T-helper 2 cell treated with Interferon-gamma antibody and Interleukin-4, amounts not matched to agents 100 ng/mL and 5 ng/mL, for 36 hours (primary cell): Measurements from ENCODE around the gene ERMP1. TPM values are rescaled to one million over a fixed set of nuclear protein-coding genes. Genes with fewer than 3 reads are reported as not detected.
"Not testable (repeated sequence)": the region's sequence is repeated elsewhere in the genome, so short reads cannot be mapped to it uniquely, and the experiment has no call there.

Experiments used
- intact Hi-C: fragments of 100-400 bp; cut with micrococcal nuclease; formaldehyde crosslinking; loops from one replicate; pipeline ENCODE4 v1.15.1; 2023
- total RNA-seq: library from RNA; stranded (reverse); gene quantifications from 2 replicates; pipeline ENCODE4 v1.2.3, GENCODE V29; 2022

ERMP1 gene
- total RNA-seq, 1 donor from 2014 or later = 37.6 TPM

DNA sequence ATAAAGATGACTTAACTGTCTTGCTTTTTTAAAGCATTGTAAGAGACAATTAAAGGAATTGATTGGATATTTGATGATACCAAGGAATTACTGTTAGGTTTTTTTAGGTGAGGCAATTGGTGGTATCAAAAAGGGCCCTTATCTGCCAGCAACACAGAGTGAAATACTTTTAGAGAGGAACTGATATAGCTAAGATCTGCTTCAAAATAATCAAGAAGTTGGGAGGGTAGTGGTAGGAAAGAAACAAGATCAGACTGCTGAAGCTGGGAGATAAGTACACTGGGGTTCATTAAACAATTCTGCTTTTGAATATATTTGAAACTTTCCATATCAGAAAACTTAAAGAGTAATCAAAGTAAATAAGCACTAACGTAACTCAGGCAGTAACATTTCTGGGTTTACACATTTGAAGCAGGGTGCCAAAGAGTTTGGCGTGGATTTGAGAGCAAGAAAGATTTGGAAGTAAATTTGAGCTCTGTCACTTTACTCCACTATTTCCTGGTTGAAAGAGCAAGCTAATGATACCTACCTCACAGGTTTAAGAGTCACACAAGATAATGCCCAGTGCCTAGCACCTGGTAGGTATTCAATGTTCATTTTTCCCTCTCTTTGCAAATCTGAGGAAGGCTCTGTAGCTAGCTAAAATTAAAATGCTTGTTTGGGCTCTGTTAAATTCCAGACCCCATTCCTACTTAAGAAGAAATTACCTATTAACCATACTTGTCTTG is 6.9 kb downstream of the ERMP1 start:
- intact Hi-C loops = no loop called here

DNA sequence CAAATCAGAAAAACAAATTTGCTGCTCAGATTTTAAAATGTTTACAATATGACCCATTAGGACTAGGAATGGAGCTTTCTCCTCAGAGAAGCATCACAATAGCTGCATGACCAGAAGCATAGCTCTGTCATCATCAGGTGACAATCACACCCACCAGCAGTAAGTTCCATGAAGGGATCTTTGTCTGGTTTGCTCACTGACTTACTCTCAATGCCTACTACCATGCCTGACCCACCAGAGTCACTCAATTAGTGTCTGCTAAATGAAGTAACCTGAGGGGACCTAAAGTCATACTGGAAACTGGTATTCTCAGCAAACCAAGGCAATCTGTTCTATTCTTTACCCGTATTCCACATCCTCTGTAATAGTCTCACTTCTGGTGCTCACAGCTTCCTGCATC is 7.7 kb downstream of the ERMP1 start:
- intact Hi-C loops = no loop called here

DNA sequence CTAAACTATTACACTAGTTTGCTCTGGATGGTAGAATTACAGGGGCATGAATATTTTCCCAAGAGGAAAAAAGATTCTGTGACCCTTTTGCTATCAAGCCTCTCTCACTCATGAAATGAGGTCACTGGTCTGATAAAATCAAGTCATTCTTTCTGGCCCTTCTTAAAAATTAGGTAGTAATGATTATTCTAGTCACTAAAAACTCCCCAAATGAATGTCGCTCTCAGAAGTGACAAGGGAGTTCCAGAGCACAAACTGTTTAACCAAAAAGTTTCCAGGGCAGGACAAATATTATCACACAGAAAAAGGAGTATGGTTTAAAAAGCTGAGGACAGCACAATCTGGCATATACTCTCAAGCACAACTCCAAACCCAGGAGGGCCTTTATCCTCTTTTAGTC is 12.5 kb downstream of the ERMP1 start:
- intact Hi-C loops = no loop called here

DNA sequence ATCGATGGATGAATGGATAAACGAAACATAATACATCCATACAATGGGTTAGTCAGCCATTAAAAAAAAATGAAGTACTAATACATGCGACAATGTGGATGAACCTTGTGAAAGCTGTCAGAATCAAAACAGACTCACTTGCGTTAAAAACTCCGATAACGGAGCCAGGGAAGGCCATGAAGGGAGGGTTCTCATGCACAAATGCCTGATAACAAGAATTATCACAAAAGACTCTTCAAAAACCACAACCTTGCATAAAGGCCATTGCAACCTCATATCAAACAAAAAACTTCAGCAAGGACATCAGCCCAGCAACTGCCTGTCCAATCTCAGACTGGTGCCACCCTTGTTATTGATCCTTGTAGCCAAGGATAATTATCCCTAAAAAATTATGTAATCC is 13.7 kb downstream of the ERMP1 start:
- intact Hi-C loops = no loop called here

DNA sequence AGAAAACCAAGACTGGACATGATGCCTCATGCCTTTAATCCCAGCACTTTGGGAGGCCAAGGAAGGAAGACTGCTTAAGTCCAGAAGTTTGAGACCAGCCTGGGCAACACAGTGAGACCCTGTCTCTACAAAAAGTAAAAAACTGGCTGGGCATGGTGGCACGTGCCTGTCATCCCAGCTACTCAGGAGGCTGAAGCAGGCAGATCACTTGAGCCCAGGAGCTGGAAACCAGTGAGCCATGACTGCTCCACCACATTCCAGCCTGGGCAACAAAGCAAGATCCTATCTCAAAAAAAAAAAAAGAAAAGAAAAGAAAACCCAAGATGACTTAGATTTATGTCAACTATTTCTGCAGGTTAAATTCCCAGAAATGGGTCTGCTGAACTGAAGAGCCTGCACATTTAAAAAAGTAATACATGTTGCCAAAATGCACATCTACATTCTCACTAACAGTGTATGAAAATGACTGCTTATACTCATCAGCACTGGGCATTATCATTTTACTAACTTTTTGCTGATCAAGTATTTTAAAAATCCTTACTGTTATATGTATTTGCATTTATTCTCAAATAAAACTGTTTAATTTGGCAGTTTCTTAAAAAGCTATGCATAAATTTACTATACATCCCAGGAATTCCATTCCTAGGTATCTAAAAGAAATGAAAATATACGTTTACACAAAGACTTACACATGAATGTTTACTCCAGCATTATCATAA is 14.3 kb downstream of the ERMP1 start:
- intact Hi-C loops = no loop called here

DNA sequence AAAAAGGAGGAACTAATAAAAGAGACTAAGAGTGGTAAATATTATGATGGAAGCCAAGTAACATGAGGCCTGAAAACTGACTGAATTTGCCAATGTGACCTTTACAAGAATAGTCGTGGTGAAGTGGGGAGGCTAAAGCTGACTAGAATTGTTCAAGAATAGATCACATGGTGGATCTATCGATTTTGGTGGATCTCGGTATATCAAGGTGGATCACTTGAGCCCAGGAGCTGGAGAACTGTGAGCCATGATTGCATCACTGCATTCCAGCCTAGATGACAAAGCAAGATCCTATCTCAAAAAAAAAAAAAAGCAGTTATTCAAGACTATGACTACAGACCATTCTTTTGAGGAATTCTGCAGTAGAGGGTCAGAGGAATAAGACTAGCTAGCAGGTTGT is 15.1 kb downstream of the ERMP1 start:
- intact Hi-C loops = no loop called here

DNA sequence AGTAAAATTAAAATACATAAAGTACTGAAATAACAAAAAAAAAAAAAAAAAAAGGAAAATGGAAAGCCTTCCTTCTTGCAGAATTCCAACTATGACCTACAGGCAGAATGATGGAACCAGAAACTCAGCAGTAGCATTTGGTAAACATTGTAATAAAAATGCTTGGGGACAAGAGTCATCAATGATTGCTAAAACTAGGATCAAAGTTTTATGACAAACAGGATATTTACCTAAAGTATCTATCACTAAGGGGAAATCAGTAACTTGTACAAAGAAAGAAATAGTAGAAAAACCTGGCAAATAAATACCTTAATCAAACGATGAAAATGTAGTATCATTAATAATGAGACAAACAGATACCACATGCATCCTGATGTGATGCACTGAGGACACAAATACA is 17.5 kb downstream of the ERMP1 start:
- intact Hi-C loops = no loop called here

DNA sequence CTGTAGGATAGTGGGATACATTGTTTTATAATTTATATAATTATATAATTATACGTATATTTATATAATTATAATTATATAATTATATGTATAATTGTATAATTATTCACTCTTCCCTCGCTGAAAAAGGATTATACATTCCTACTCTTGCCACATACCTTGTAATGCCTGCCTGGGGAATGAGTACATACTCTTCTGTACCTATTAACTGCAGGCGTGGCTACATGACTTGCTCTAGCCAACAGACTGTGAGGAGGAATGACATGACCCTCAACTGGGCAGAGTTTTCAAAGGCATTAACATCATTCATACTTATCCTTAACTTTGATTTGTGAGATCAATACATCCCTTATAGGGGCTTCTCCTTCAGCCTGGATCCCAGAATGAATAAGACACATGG is 19.1 kb downstream of the ERMP1 start:
- intact Hi-C loops = no loop called here

DNA sequence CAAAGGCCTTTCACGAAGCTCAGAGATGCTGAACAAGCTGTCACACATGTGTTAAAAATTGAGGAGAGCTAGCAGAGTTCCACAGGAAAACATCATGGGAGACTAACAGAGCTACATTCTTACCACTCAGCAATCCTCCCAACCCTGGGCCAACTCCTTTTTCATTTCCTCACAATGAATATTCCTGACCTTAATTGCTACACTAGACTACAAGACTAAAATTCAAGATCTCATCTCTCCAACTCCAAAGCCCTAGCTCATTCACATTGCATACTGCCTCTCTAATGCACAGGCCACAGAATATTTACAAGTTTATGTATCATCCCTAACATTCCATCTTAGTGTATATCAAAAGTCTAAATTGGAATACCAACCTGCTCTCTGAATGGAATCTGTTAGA is 21.2 kb downstream of the ERMP1 start:
- intact Hi-C loops = no loop called here

DNA sequence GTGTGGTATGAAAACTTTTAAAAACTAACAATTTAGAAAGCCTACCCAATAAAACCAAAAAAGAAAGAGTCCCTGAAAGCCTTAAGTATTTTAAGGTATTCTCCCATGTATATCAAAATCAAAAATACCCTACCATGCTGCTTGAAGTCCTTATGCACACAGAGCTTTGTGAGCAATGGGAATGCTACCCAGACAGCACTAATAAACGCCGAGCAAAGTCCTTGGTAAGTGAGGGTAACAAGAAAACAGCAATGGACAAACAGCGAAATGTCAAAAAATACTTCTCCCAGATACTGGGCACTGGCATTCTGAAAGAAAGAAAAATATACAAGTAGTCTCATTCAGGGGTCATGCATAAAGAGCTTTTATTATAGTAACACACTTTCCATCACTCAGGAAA is 27.4 kb downstream of the ERMP1 start:
- intact Hi-C loops = no loop called here

DNA sequence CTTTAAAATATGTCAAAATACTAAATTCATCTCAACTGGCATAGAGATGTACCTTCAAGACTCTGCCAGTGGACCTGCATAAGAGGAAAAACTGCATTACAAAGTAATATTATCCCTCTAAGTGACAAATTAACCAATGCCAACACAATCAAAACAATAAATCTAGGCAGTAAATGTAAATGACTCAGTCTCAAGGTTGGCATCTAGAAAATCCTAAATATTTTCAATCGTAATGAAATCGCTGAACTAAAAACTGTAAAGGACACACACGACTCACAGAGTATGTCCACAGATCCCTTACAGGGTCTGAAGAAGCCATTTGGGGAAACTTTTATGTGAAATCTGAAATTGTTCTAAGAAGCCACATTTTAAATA is 31.2 kb downstream of the ERMP1 start:
- intact Hi-C loops = no loop called here

DNA sequence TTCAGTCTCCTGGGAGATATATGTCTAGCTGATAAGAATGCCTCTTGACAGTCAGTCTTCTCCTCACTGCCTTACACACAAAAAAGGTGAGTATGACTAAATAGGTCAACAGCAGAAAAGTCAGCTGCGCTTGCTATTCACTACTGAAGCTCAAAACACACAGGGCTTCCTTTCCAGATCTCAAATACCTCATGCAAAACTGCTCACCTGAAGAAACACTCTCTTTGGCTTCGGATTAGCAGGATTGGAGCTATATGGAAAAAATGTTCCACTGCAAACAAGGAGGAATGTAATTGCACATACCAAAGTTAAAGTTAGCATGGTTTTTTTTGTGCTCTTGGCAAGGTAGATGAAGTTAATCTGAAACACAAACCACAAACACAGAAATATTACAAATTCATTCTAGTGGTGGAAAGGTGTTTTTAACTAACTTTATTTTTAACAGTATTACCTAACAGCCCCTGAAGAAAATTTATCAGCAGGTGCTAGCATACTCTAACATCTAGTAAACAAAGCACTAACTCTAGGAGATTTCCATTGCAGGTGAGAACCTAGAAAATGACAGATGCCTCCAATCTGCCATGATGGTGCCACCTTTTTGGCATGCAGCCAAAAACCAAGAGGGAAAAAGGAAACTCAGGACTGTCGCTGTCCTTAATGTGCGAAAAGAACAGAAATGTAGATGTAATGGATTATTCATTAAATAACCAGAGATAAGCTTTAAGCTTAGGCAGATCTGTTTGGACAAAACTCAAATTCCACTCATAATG is 31.8 kb downstream of the ERMP1 start:
- intact Hi-C loops = no loop called here

DNA sequence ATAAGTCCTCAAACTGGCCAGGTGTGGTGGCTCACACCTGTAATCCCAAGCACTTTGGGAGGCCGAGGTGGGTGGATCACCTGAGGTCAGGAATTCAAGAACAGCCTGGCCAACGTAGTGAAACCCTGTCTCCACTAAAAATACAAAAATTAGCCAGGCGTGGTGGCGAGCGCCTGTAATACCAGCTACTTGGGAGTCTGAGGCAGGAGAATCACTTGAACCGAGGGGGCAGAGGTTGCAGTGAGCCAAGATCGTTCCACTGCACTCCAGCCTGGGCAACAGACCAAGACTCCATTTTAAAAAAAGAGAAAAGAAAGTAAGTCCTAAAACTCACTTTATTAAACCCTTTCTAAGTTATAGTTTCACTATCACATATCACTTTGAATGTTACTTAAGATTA is 32.5 kb downstream of the ERMP1 start:
- intact Hi-C loops = not testable (repeated sequence)

DNA sequence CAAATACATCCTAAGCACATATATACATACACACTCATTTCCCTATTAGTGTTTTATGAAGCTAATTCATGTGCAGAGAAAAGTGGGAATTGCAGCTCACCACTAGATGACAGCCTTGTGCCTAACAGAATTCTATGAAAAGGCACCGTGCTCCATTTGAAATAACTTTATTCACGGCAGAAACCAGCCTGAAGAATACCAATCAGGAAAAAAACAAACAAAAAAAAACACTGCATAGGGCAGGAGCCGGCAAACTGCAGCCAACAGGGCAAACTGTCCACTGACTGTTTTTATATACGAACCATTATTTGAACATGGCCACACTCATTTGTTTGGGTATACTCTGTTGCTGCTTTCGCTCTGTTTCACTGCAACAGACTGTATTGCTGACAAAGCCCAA is 33.6 kb downstream of the ERMP1 start:
- intact Hi-C loops = no loop called here

DNA sequence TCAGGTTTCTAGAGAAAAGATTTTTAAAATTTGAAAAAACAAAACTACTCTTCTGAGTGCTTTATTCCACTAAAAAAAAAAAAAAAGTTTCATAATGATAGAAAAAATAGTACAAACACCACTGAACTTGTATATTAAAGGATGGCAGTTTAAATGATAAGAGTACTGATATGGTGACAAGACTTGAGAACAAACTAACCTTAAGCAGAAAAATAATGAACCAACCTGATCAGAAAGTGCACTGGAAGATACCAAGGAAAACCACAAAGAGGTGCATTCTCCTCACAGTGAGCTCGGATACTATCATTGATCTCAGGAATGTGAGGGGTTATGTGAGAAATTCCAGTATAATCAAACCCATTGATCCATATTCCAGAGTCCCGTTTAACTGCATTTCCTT is 34.3 kb downstream of the ERMP1 start:
- intact Hi-C loops = no loop called here

DNA sequence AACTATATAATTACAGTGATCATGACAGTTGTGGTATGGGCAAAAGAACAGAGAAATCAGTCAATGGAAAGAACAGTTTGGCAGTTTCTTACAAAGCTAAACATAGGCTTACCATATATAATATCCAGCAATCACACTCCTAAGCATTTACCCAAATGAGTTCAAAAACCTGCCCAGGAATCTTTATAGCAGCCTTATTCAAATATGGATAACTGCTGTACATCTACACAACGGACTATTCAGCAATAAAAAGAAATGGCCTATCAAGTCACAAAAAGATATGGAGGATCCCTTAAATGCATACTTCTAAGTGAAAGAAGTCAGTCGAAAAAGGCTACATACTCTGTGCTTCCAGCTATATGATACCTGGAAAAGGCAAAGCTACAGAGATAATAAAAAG is 36.6 kb downstream of the ERMP1 start:
- intact Hi-C loops = no loop called here

DNA sequence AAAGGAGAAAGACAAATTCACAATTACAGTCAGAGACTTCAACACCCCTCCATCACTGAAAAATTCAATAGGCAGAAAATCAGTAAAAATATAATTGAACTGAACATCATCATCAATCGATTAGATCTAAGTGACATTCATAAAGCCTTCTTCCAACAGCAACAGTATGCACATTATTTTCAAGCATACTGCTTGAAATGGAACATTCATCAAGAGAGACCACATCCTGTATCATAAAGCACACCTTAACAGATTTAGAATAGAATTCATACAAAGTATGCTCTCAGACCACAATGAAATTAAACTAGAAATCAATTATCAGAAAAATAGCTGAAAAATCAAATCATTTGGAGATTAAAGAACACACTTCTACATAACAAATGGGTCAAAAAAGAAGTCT is 39.1 kb downstream of the ERMP1 start:
- intact Hi-C loops = no loop called here

DNA sequence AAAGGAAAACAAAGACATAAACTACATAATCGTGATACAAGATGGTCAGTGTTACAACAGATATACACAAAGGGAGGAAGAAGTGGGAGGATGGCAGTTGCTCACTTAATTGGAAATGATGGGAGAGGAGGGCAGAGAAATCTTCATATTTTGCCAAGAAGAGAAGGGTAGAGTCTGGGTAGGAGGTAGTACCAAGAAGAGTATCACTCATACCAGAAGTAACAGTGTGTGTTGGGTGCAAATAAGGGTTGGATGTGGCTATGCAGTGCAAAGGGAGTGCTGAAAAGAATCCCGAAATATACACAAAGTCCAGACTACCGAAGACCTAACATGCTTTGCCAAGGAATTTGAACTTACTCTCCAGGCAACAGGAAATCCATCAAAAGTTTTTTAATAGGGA is 41.0 kb downstream of the ERMP1 start:
- intact Hi-C loops = no loop called here

DNA sequence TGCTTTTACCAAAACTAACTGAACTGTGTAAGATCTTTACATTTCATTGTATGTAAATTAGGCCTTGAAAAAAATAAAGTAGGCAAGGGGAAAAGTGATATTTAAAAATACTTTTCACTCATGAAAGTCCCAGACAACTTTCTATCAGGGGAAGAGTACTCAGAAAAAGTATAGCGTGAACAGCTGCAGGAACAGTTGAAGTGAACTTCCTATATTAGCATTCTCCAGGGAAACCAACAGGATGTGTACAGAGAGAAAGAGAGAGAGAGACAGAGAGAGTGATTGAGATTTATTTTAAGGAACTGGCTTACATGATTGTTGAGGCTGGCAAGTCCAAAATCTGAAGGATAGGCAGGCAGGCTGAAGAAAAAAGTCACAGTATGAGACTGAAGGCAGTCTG is 42.0 kb downstream of the ERMP1 start:
- intact Hi-C loops = no loop called here

DNA sequence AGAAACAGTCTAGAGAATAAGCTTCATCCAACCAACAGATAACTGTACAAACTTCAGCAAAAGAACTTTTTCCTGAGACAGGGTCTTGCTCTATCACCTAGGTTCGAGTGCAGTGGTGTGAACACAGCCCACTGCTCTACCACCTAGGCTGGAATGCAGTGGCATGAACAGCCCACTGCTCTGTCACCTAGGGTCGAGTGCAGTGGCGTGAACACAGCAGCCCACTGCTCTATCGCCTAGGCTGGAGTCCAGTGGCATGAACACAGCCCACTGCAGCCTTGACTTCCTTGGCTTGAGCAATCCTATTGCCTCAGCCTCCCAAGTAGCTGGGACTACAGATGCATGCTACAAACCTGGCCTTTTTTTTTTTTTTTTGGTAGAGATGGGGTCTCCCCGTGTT is 43.4 kb downstream of the ERMP1 start:
- intact Hi-C loops = no loop called here

DNA sequence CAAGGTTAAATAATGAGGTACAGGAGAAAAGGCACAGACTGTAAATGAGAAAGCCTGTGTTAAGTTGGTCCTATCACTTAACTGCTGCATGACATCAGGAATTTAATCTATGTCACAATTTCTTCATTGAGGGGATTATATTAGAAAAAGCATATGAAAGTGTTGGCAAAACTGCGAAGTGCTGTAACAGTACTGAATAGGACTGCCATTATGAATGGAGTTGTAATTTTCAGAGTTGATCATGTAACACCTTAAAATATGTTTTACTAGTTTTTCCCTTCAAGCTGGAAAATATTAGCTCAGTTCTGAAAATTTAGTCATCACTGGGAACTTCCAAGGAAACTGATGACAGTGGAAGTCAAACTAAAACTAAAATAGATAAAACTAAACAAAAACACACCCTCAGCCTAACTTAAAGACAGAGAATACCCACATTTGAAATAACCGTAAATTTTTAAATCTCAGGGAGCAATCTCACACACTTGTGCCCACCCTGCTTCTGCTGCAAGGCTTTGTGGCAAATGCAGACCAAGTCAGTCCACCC is 45.1 kb downstream of the ERMP1 start:
- intact Hi-C loops = no loop called here

DNA sequence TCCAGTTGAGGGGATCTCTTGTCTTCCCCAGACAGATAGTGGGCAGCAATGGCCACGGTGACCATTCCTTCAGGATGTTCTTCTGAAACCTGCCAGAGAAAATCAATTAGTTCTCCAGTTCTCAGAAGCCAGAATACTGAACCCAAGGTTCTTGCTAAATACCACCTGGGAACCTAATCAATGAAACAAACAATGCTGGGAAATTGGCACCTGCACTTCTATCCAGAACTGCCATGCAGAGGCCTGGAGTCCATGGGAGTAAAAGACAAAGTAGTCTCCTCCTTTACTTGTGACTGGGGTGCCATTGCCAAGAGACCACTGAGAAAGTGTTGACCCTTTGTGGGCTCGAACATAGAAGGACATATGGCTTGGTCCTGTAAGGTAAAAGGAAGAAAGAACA is 45.7 kb downstream of the ERMP1 start:
- intact Hi-C loops = no loop called here
